Measurements from ENCODE around the gene NOL3. TPM values are rescaled to one million over a fixed set of nuclear protein-coding genes. Genes with fewer than 3 reads are reported as not detected.

NOL3 gene
- total RNA-seq, 1 donor from 2014 or later: 10.9 TPM

DNA sequence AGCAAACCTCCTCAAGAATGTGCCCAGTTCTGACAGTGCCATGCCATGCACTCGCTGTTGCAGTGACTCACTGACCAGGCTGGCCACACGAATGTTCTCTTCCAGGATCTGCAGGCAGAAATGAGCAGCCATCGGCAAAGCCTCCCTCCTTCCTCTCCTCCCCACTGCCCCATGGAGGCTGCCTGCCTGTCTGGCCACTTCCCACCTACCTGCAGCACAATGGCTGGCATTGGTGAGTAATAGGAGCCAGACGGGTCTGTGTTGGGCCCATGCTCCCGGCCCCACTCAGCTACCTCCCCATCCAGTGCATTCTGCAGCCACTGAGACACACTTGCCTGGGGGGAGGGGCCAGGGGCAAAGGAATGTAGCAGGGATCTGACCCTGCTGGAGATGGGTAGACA lies 16.2 kb downstream of the NOL3 start:
- peaks cover 15% of the 10 kb centered on the region for H3K4me1 Mint-ChIP-seq (ENCODE audit: low read depth, unreplicated experiment)
- Histone ChIP-seq H3K27ac (ENCODE audit: low read depth, low read length) (no peak overlapping the region), H2AFZ (ENCODE audit: low read depth, low read length) (no peak overlapping the region), H4K20me1 (ENCODE audit: insufficient read depth, low read length) (peaks cover 27% of the 10 kb centered on the region), H3K79me2 (ENCODE audit: insufficient read depth, low read length) (peaks cover 12% of the 10 kb centered on the region), H3K4me3 (ENCODE audit: insufficient read depth, low read depth, low read length) (no peak overlapping the region), H3K4me1 (ENCODE audit: insufficient read depth, low read length) (peaks cover 26% of the 10 kb centered on the region), H3K4me2 (ENCODE audit: low read length) (no peak overlapping the region), H3K9ac (ENCODE audit: low read length) (no peak overlapping the region), H3K36me3 (ENCODE audit: insufficient read depth, low read length) (no peaks in the 10 kb centered on the region), H3K27me3 (ENCODE audit: insufficient read depth, low read length) (no peaks in the 10 kb centered on the region), H3K9me3 (ENCODE audit: insufficient read depth, low read depth, low read length) (no peaks in the 10 kb centered on the region)
- TF ChIP-seq, protein P1, sequence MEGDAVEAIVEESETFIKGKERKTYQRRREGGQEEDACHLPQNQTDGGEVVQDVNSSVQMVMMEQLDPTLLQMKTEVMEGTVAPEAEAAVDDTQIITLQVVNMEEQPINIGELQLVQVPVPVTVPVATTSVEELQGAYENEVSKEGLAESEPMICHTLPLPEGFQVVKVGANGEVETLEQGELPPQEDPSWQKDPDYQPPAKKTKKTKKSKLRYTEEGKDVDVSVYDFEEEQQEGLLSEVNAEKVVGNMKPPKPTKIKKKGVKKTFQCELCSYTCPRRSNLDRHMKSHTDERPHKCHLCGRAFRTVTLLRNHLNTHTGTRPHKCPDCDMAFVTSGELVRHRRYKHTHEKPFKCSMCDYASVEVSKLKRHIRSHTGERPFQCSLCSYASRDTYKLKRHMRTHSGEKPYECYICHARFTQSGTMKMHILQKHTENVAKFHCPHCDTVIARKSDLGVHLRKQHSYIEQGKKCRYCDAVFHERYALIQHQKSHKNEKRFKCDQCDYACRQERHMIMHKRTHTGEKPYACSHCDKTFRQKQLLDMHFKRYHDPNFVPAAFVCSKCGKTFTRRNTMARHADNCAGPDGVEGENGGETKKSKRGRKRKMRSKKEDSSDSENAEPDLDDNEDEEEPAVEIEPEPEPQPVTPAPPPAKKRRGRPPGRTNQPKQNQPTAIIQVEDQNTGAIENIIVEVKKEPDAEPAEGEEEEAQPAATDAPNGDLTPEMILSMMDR (IDR thresholded peaks at IDR 0.05; ENCODE audit: insufficient read depth, low read depth, low read length): no peak
- TF ChIP-seq EZH2 (IDR thresholded peaks at IDR 0.05; ENCODE audit: insufficient read depth, low read length): no peak
- no peaks in the 10 kb centered on the region for H3K36me3 Mint-ChIP-seq (ENCODE audit: low read depth, unreplicated experiment)
- DNase-seq (ENCODE audit: low read depth) (no peak), FAIRE-seq (no peak)
- H3K9me3 Mint-ChIP-seq (ENCODE audit: unreplicated experiment): no peaks in the 10 kb centered on the region
- no peaks in the 10 kb centered on the region for H3K27me3 Mint-ChIP-seq (ENCODE audit: low read depth, unreplicated experiment)
- H3K4me3 Mint-ChIP-seq (ENCODE audit: unreplicated experiment): no peak overlapping the region
- no peak overlapping the region for H3K27ac Mint-ChIP-seq (ENCODE audit: unreplicated experiment)

DNA sequence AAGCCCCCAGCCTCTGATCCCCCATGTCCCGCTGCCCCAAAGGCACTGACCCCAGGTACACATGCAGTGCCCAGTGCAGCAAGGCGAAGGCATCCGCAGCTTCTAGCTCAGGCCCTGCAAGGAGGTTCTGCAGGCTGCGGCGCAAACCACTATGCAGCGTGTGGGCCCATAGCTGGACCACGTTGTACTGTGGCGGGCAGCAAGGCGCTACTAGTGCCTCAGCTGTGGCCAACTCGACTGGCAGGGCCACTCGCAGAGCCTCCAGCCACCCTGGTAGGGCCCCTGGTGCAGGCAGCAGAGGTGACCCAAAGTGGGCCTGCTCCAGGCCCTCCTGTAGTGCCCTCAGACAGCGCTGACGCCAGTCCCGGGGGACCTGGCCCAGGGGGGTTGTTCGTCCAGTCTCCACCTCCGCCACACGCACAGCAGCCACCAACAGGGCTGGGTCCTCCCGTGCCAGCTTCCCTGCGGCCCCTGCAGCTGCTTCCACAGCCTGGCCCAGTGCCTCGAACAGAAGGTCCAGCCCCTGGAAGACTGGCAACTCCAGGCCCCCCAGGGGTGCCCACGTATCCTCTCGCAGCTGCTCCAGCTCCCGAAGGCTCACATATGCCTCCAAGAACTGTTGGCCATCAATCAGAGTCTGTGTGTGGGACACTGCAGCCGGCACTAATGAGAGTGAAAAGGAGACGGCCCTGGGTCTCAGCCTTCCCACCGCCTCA lies 17.0 kb downstream of the NOL3 start:
- H3K4me1 Mint-ChIP-seq (ENCODE audit: low read depth, unreplicated experiment): peaks cover 15% of the 10 kb centered on the region
- peaks cover 22% of the 10 kb centered on the region for H4K20me1 ChIP-seq (ENCODE audit: insufficient read depth, low read length)
- no peak overlapping the region for H3K4me3 Mint-ChIP-seq (ENCODE audit: unreplicated experiment)
- peaks cover 14% of the 10 kb centered on the region for H3K79me2 ChIP-seq (ENCODE audit: insufficient read depth, low read length)
- H3K9me3 ChIP-seq (ENCODE audit: insufficient read depth, low read depth, low read length): no peaks in the 10 kb centered on the region
- FAIRE-seq (no peak), DNase-seq (ENCODE audit: low read depth) (no peak)
- no peak overlapping the region for H3K27ac ChIP-seq (ENCODE audit: low read depth, low read length)
- no peaks in the 10 kb centered on the region for H3K27me3 Mint-ChIP-seq (ENCODE audit: low read depth, unreplicated experiment)
- H3K36me3 Mint-ChIP-seq (ENCODE audit: low read depth, unreplicated experiment): no peaks in the 10 kb centered on the region
- H3K27me3 ChIP-seq (ENCODE audit: insufficient read depth, low read length): no peaks in the 10 kb centered on the region
- peaks cover 21% of the 10 kb centered on the region for H3K4me1 ChIP-seq (ENCODE audit: insufficient read depth, low read length)
- H3K4me3 ChIP-seq (ENCODE audit: insufficient read depth, low read depth, low read length): no peak overlapping the region
- no peaks in the 10 kb centered on the region for H3K36me3 ChIP-seq (ENCODE audit: insufficient read depth, low read length)
- no peak overlapping the region for H3K27ac Mint-ChIP-seq (ENCODE audit: unreplicated experiment)
- no peak overlapping the region for H3K4me2 ChIP-seq (ENCODE audit: low read length)
- no peak overlapping the region for H2AFZ ChIP-seq (ENCODE audit: low read depth, low read length)
- H3K9ac ChIP-seq (ENCODE audit: low read length): no peak overlapping the region
- TF ChIP-seq EZH2 (IDR thresholded peaks at IDR 0.05; ENCODE audit: insufficient read depth, low read length): no peak
- TF ChIP-seq, protein P1 (IDR thresholded peaks at IDR 0.05; ENCODE audit: insufficient read depth, low read depth, low read length): no peak
- H3K9me3 Mint-ChIP-seq (ENCODE audit: unreplicated experiment): no peaks in the 10 kb centered on the region

DNA sequence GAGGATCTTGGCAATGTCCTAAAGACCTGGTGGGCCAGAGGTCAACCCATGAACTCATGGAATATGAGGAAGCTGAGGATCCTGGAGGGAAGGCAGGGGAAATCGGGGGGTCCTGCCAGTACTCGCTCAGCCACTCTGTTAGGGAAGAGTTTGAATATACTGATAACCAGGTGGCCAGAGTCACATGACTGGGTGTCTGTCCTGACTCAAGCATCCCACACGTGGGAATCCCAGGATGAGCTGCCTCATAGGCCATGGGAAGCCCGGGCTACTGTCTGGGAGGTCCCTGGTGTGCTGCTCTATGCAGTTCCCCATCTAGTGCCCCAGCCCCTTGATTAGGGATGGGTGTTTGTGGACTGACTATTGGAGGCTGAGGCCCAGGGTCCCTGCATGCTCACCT lies 18.0 kb downstream of the NOL3 start:
- Histone ChIP-seq H3K79me2 (ENCODE audit: insufficient read depth, low read length) (peaks cover 14% of the 10 kb centered on the region), H3K36me3 (ENCODE audit: insufficient read depth, low read length) (no peaks in the 10 kb centered on the region), H4K20me1 (ENCODE audit: insufficient read depth, low read length) (peaks cover 30% of the 10 kb centered on the region), H3K4me3 (ENCODE audit: insufficient read depth, low read depth, low read length) (no peak overlapping the region), H3K27me3 (ENCODE audit: insufficient read depth, low read length) (no peaks in the 10 kb centered on the region), H3K9ac (ENCODE audit: low read length) (no peak overlapping the region), H2AFZ (ENCODE audit: low read depth, low read length) (no peak overlapping the region), H3K4me2 (ENCODE audit: low read length) (no peak overlapping the region), H3K4me1 (ENCODE audit: insufficient read depth, low read length) (peaks cover 18% of the 10 kb centered on the region), H3K9me3 (ENCODE audit: insufficient read depth, low read depth, low read length) (no peaks in the 10 kb centered on the region), H3K27ac (ENCODE audit: low read depth, low read length) (no peak overlapping the region)
- no peak overlapping the region for H3K27ac Mint-ChIP-seq (ENCODE audit: unreplicated experiment)
- no peaks in the 10 kb centered on the region for H3K36me3 Mint-ChIP-seq (ENCODE audit: low read depth, unreplicated experiment)
- peaks cover 22% of the 10 kb centered on the region for H3K4me1 Mint-ChIP-seq (ENCODE audit: low read depth, unreplicated experiment)
- peak overlapping the region; percentile 71 for H3K4me3 Mint-ChIP-seq (ENCODE audit: unreplicated experiment)
- no peak for TF ChIP-seq EZH2 (IDR thresholded peaks at IDR 0.05; ENCODE audit: insufficient read depth, low read length)
- TF ChIP-seq, protein P1 (IDR thresholded peaks at IDR 0.05; ENCODE audit: insufficient read depth, low read depth, low read length): no peak
- H3K27me3 Mint-ChIP-seq (ENCODE audit: low read depth, unreplicated experiment): no peaks in the 10 kb centered on the region
- H3K9me3 Mint-ChIP-seq (ENCODE audit: unreplicated experiment): no peaks in the 10 kb centered on the region
- DNase-seq (ENCODE audit: low read depth) (no peak), FAIRE-seq (no peak)
